ENCODE results near the gene PNPLA1.

DNA sequence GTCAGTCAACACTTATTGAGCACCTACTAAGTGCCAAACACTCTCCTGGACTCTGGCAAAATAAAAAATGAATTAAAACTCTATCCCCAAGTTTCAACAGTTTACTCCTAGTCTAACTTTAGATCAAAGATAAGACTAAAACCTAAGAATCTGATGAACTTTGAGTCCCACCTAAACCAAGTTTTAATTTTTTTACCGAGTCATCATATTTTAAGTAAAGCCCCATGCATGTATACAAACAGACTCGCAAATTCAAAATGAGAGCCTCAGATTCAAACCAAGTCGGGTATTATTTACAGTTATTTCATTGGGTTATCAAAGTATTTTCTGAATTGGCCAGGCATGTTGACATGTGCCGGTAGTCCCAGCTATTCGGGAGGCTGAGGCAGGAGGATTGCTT lies 38.7 kb downstream of the PNPLA1 start:
- TF ChIP-seq CTBP1 (IDR thresholded peaks at IDR 0.05; ENCODE audit: borderline replicate concordance) (no peak), PKNOX1 (IDR thresholded peaks at IDR 0.05) (no peak), NFRKB (IDR thresholded peaks at IDR 0.05) (no peak), FOXM1 (IDR thresholded peaks at IDR 0.05; ENCODE audit: borderline replicate concordance) (no peak), ARNT (IDR thresholded peaks at IDR 0.05) (no peak)
